Peyer's patch (tissue), 4 donors: ENCODE results near the gene PRR9.

Source experiments
- POLR2A ChIP-seq, 2 donors: fragments of 450-650 bp; IDR thresholded peaks; one replicate each; pipeline ENCODE4 v1.5.1; 2017; ENCODE audit warnings: antibody characterized with exemption in 2 of 2, mild to moderate bottlenecking in 2 of 2, moderate library complexity in 2 of 2
- TF ChIP-seq, protein P1 (sequence below), 6 experiments: fragments of 450-650 bp in 4 of 6; fragments of 200-600 bp in 2 of 6; sonication (generic) in 1 of 6; IDR thresholded peaks; one replicate each; pipeline ENCODE4 v1.5.1; 2017 to 2019; ENCODE audit warnings: antibody characterized with exemption in 6 of 6, mild to moderate bottlenecking in 3 of 6, moderate library complexity in 1 of 6

GRCh38 chr1:153259387-153259786 is 42.0 kb downstream of the PRR9 start, which contains the start of gene LORICRIN:
- TF ChIP-seq, protein P1, sequence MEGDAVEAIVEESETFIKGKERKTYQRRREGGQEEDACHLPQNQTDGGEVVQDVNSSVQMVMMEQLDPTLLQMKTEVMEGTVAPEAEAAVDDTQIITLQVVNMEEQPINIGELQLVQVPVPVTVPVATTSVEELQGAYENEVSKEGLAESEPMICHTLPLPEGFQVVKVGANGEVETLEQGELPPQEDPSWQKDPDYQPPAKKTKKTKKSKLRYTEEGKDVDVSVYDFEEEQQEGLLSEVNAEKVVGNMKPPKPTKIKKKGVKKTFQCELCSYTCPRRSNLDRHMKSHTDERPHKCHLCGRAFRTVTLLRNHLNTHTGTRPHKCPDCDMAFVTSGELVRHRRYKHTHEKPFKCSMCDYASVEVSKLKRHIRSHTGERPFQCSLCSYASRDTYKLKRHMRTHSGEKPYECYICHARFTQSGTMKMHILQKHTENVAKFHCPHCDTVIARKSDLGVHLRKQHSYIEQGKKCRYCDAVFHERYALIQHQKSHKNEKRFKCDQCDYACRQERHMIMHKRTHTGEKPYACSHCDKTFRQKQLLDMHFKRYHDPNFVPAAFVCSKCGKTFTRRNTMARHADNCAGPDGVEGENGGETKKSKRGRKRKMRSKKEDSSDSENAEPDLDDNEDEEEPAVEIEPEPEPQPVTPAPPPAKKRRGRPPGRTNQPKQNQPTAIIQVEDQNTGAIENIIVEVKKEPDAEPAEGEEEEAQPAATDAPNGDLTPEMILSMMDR (IDR thresholded peaks at IDR 0.05): no peak
- TF ChIP-seq POLR2A (IDR thresholded peaks at IDR 0.05): no peak
